Lung (tissue), 12 donors: ENCODE data around the gene EFNB3. TPM values are rescaled to one million over a fixed set of nuclear protein-coding genes. Genes with fewer than 3 reads are reported as not detected.

Experiments
- ATAC-seq: fragments of 200-7000 bp; cut with Tn5 transposase; one replicate; pipeline ENCODE4 v1.9.1; 2020; ENCODE audit warnings: moderate number of reproducible peaks; ENCODE audit not compliant: insufficient read depth, low FRiP score
- DNase-seq, 3 donors: peaks; one replicate each; pipeline ENCODE4 v3.0.0-alpha.2; 2013 to 2017
- H3K27ac ChIP-seq, 2 donors: one replicate each; pipeline ENCODE4 v1.5.1; 2013; ENCODE audit warnings: mild to moderate bottlenecking in 2 of 2, moderate library complexity in 2 of 2, control low read depth in 1 of 2, inconsistent platforms in 1 of 2, low read depth in 1 of 2, low read length in 1 of 2
- H3K27me3 ChIP-seq, 3 donors: one replicate each; pipeline ENCODE4 v1.5.1; 2013; ENCODE audit warnings: low read length in 2 of 3; ENCODE audit not compliant: control insufficient read depth in 3 of 3, insufficient read depth in 3 of 3
- H3K36me3 ChIP-seq, 4 donors: one replicate each; pipeline ENCODE4 v1.5.1; 2013; ENCODE audit warnings: low read length in 4 of 4, mild to moderate bottlenecking in 1 of 4, moderate library complexity in 1 of 4; ENCODE audit not compliant: control insufficient read depth in 4 of 4, insufficient read depth in 4 of 4
- H3K4me1 ChIP-seq, 5 donors: one replicate each; pipeline ENCODE4 v1.5.1; 2013; ENCODE audit warnings: low read length in 5 of 5, mild to moderate bottlenecking in 2 of 5, moderate library complexity in 1 of 5; ENCODE audit not compliant: control insufficient read depth in 5 of 5, insufficient read depth in 5 of 5
- H3K4me3 ChIP-seq: one replicate; pipeline ENCODE4 v1.5.1; 2013; ENCODE audit warnings: mild to moderate bottlenecking, control low read depth, moderate library complexity
- H3K9ac ChIP-seq, 2 donors: one replicate each; pipeline ENCODE4 v1.5.1; 2013; ENCODE audit warnings: low read length in 2 of 2, control low read depth in 1 of 2; ENCODE audit not compliant: insufficient read depth in 1 of 2
- H3K9me3 ChIP-seq, 4 donors: one replicate each; pipeline ENCODE4 v1.5.1; 2013; ENCODE audit warnings: low read length in 3 of 4, mild to moderate bottlenecking in 1 of 4, moderate library complexity in 1 of 4; ENCODE audit not compliant: control insufficient read depth in 4 of 4, insufficient read depth in 3 of 4
- WGBS, 2 donors: extraction: QIAGEN DNeasy Blood & Tissue Kit; methylation state at CpG; one replicate each; pipeline ENCODE4 v1.1.7; 2013; 5-methylcytosine and 5-hydroxymethylcytosine counted together
- polyA plus RNA-seq, 2 donors: library from polyadenylated mRNA; stranded (reverse); fragments of 200-250 nt; gene quantifications; one replicate each; pipeline ENCODE4 v1.2.1, GENCODE V29; 2013
- total RNA-seq, 2 donors: library from RNA; depleted of rRNA in 1 of 2; stranded (reverse); fragments of >200 nt in 1 of 2; gene quantifications; one replicate each; pipeline ENCODE4 v1.2.1, GENCODE V29; 2014 to 2021
- TF ChIP-seq, protein P1 (sequence below): IDR thresholded peaks from 2 replicates; pipeline ENCODE4 v1.5.1; 2012; ENCODE audit warnings: mild to moderate bottlenecking; ENCODE audit errors: control extremely low read depth, extremely low read depth
- donor health status: control.
- donor health status: control.
- donor health status: Bipolar disorder and iron deficiency.
- donor health status: healthy.
- donor health status: DM: yes; HTN: yes; CAD: no.

EFNB3 gene
- total and polyA plus RNA-seq, 4 donors, result 0.87 to 4.9 (median 2.5) TPM

GRCh38 chr17:7750321-7750821, 45.4 kb downstream of the EFNB3 start:
- H3K36me3 ChIP-seq, result no peaks in the 10 kb centered on the region
- ATAC-seq, result no peak

DNA sequence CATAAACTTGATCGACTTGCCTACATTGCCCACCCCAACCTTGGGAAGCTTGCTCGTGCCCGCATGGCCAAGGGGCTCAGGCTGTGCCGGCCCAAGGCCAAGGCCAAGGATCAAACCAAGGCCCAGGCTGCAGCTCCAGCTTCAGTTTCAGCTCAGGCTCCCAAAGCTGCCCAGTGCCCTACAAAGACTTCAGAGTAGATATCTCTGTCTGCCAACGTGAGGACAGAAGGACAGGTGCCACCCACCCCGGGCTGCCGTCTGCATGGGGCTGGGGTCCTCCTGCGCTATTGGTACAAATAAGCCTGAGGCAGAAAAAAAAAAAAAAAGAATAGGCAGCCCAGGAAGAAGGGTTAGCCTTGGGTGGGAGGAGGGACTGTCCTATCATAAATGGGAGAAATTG, 49.7 kb downstream of the EFNB3 start:
- 83 to 86% methylated on average over 8 of the region's 8 CpGs for WGBS, 2 donors
- no peaks in the 10 kb centered on the region for H3K4me1 ChIP-seq
- no peak overlapping the region for H3K9ac ChIP-seq
- TF ChIP-seq, protein P1, sequence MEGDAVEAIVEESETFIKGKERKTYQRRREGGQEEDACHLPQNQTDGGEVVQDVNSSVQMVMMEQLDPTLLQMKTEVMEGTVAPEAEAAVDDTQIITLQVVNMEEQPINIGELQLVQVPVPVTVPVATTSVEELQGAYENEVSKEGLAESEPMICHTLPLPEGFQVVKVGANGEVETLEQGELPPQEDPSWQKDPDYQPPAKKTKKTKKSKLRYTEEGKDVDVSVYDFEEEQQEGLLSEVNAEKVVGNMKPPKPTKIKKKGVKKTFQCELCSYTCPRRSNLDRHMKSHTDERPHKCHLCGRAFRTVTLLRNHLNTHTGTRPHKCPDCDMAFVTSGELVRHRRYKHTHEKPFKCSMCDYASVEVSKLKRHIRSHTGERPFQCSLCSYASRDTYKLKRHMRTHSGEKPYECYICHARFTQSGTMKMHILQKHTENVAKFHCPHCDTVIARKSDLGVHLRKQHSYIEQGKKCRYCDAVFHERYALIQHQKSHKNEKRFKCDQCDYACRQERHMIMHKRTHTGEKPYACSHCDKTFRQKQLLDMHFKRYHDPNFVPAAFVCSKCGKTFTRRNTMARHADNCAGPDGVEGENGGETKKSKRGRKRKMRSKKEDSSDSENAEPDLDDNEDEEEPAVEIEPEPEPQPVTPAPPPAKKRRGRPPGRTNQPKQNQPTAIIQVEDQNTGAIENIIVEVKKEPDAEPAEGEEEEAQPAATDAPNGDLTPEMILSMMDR, result no peak
- H3K27me3 ChIP-seq, result no peaks in the 10 kb centered on the region
- H3K36me3 ChIP-seq, result no peaks in the 10 kb centered on the region
- DNase-seq, result no peak
- ATAC-seq, result no peak
- H3K27ac ChIP-seq, result no peak overlapping the region
- H3K9me3 ChIP-seq, result no peaks in the 10 kb centered on the region
- H3K4me3 ChIP-seq, result no peak overlapping the region

More at GRCh38 chr17:7750321-7750821, 45.4 kb downstream of the EFNB3 start:
- H3K9ac ChIP-seq, result no peak overlapping the region
- H3K9me3 ChIP-seq, result no peaks in the 10 kb centered on the region
- peaks cover 0 to 13% (median 4%) of the 10 kb centered on the region in 5 donors for H3K4me1 ChIP-seq
- no peaks in the 10 kb centered on the region for H3K27me3 ChIP-seq
- 53 to 62% methylated on average over 4 of the region's 4 CpGs for WGBS, 2 donors
- H3K27ac ChIP-seq, result no peak overlapping the region
- no peak overlapping the region for H3K4me3 ChIP-seq
- TF ChIP-seq, protein P1, result no peak
- no peak for DNase-seq

GRCh38 chr17:7755095-7755890, 50.3 kb downstream of the EFNB3 start:
- DNase-seq, result no peak
- no peak for ATAC-seq
- WGBS, 2 donors, result 51 to 62% methylated on average over 9 of the region's 9 CpGs

More at GRCh38 chr17:7755095-7755890, 50.3 kb downstream of the EFNB3 start:
- H3K9ac ChIP-seq, result no peak overlapping the region
- H3K36me3 ChIP-seq, result no peaks in the 10 kb centered on the region
- TF ChIP-seq, protein P1, result no peak
- no peaks in the 10 kb centered on the region for H3K27me3 ChIP-seq
- no peaks in the 10 kb centered on the region for H3K9me3 ChIP-seq
- no peaks in the 10 kb centered on the region for H3K4me1 ChIP-seq
- no peak overlapping the region for H3K4me3 ChIP-seq
- H3K27ac ChIP-seq, result no peak overlapping the region
